A549 treated with Mapracorat at 1 μM for 4 hours (cell line): ENCODE data around the gene PPARG. TPM values are rescaled to one million over a fixed set of nuclear protein-coding genes. Genes with fewer than 3 reads are reported as not detected.

Experiments
- total RNA-seq: library from RNA; stranded (reverse); fragments of 200-300 nt; extraction: Qiagen RNA extraction; gene quantifications from 5 replicates; pipeline ENCODE4 v1.2.3, GENCODE V29; 2022

The PPARG gene
- total RNA-seq = 38.8 to 42.6 TPM (median 41.4 TPM) in 5 replicates

DNA sequence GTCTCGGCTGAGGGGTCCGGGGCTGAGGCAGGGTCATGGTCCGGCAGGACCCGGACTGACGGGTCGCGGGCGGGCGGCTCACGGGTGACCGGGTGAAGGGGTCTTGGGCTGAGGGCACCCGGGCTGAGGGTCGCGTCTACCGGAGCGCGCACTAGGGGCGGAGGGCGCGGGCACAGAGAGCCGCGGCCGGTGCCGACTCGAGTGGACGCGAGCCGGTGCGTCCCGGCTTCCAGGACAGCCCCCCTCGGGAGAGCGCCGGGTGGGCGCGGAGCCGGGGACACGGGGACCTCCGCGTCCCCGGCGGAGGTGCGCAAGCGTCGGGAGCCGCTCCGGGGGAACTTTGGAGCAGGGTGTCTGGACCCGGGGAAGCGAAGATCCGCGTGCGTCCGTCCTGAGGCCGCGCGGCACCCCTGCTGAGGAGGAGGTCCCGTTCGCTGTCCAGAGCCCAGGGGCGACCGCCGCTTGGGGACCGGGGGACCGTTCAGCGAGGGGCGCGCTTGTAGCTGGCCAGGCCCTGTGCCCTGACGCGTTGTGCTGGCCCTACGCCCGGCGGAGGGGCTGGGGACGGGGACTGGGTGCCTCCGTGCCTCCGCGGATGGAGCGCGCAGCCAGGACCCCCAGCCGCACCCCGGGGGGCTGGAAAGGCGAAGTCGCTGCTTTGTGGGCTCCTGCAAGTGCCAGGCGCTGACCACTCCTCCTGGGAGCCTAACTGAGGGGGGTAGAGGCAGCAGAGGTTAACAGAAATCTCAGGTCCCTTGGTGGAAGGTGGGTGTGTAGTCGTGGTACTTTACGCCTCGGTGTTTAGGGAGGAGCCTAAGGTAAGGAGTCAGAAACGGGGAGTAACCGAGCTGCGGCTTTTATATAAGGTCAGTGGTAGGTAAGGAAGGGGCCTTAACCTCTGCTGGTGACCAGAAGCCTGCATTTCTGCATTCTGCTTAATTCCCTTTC lies at the start of gene PPARG:
Gene PPARG (plus strand): TSS at position 889 of the 948 bp plus-strand sequence. CDS start 90,642 bp downstream, outside the sequence.

Other genes with a start within 250 kb of the PPARG start
- 10.0 to 14.3 TPM (median 11.9 TPM) in 5 replicates for gene TIMP4, start 130.2 kb upstream of the PPARG start, total RNA-seq
- 14.4 to 19.9 TPM (median 18.0 TPM) in 5 replicates for gene TSEN2, start 195.4 kb downstream of the PPARG start, total RNA-seq